Heart right ventricle (tissue), 16 donors: Measurements from ENCODE around the gene TSPOAP1. TPM values are rescaled to one million over a fixed set of nuclear protein-coding genes. Genes with fewer than 3 reads are reported as not detected.

Experiments used
- ATAC-seq, 8 donors: fragments of 200-7000 bp; cut with Tn5 transposase; one replicate each; pipeline ENCODE4 v1.9.1; 2020; ENCODE audit warnings: mild to moderate bottlenecking in 8 of 8, moderate library complexity in 8 of 8, moderate number of reproducible peaks in 1 of 8
- DNase-seq, 2 donors: peaks; one replicate each; pipeline ENCODE4 v3.0.0-alpha.2; 2020
- H3K27ac ChIP-seq, 10 donors: fragments of 200-600 bp; sonication (generic) in 2 of 10; one replicate each; pipeline versions ENCODE4 v1.5.0 to v1.8.0; 2020 to 2022; ENCODE audit warnings: mild to moderate bottlenecking in 3 of 10
- H3K27me3 ChIP-seq, 7 donors: fragments of 200-600 bp; one replicate each; pipeline ENCODE4 v1.8.0; 2021 to 2022; ENCODE audit warnings: mild to moderate bottlenecking in 2 of 7
- H3K36me3 ChIP-seq, 9 donors: fragments of 200-600 bp; sonication (generic) in 1 of 9; one replicate each; pipeline versions ENCODE4 v1.5.0 to v1.8.0; 2020 to 2022; ENCODE audit warnings: mild to moderate bottlenecking in 2 of 9
- H3K4me1 ChIP-seq, 9 donors: fragments of 200-600 bp; sonication (generic) in 1 of 9; one replicate each; pipeline versions ENCODE4 v1.5.0 to v1.8.0; 2020 to 2022; ENCODE audit warnings: mild to moderate bottlenecking in 4 of 9
- H3K4me3 ChIP-seq, 10 donors: fragments of 200-600 bp; sonication (generic) in 2 of 10; one replicate each; pipeline versions ENCODE4 v1.5.0 to v1.8.0; 2020 to 2022; ENCODE audit warnings: mild to moderate bottlenecking in 7 of 10, moderate library complexity in 2 of 10
- H3K9me3 ChIP-seq, 11 donors: fragments of 200-600 bp in 10 of 11; sonication (generic) in 2 of 11; one replicate each; pipeline versions ENCODE4 v1.5.0 to v1.8.0; 2013 to 2022; ENCODE audit warnings: mild to moderate bottlenecking in 2 of 11, control low read depth in 1 of 11, moderate library complexity in 1 of 11
- CTCF ChIP-seq, 9 donors: fragments of 200-600 bp; sonication (generic) in 2 of 9; IDR thresholded peaks; one replicate each; pipeline versions ENCODE4 v1.5.0 to v1.8.0; 2021 to 2022; ENCODE audit warnings: antibody characterized with exemption in 9 of 9, mild to moderate bottlenecking in 5 of 9, moderate library complexity in 1 of 9
- WGBS, 2 donors: extraction: QIAGEN DNeasy Blood & Tissue Kit; methylation state at CpG; one replicate each; pipeline ENCODE4 v1.1.7; 2013; ENCODE audit warnings: inconsistent platforms in 1 of 2; 5-methylcytosine and 5-hydroxymethylcytosine counted together
- intact Hi-C, 10 donors: fragments of 100-400 bp; cut with DNase I; formaldehyde crosslinking; loops; one replicate each; pipeline versions ENCODE4 v1.11.1 to v1.14.2; 2022
- polyA plus RNA-seq, 2 donors: library from polyadenylated mRNA; stranded (reverse); fragments of 200-250 nt; gene quantifications; one replicate each; pipeline ENCODE4 v1.2.3, GENCODE V29; 2013
- total RNA-seq, 10 donors: library from RNA; stranded (reverse); fragmentation: NEBNext Ultra II Directional in 3 of 10; extraction: Animal tissue kit (Norgen Biotek cat#: 25700) in 3 of 10; gene quantifications; one replicate each; pipeline versions ENCODE4 v1.2.1 to v1.2.4, GENCODE V29; 2021 to 2023
- donor health status: Arrhythmogenic right ventricular cardiomyopathy.
- donor health status: ischemic (EF 13 %, LVEDD 7.1; RV severe dilation, severe dysfunction).
- donor health status: healthy with polysubstance abuse.
- donor health status: DM: no; HTN: yes; CAD: no.
- donor health status: DM: no; HTN: no; CAD: no.
- donor health status: ischemic (EF 25% LVEDD 6.9; RV normal size, moderate dysfunction).
- donor health status: ischemic (EF 25% LVEDD 5.7; RV mildly dilated, moderate dysfunction).
- donor health status: healthy.
- donor health status: DM: yes; HTN: yes; CAD: no.
- donor health status: Ischemic cardiomyopathy.
- donor health status: ischemic (EF 35%, LVEDD 5.7; RV mildly dilated, moderate dysfunction).
- donor health status: nonischemic (EF 11% LVEDD 7.7; RV severe dilation, severe dysfunction).
- donor health status: DM: yes; HTN: yes; CAD: no.
- donor health status: PGD.
- donor health status: ischemic (EF 29% LVEDD 5.4; RV normal size, mild dysfunction).
- donor health status: nonischemic (EF 23%, LVEDD 6.1; RV moderate dilation, normal function).

Gene TSPOAP1
- total and polyA plus RNA-seq, 12 donors = 1.6 to 35.6 (median 12.4) TPM

GRCh38 chr17:58364270-58364942 lies 35.8 kb upstream of the TSPOAP1 start:
- DNase-seq (no peak), ATAC-seq (peak in 1 of 8 donors; percentile 11)
- intact Hi-C loops = no loop called here
- H3K4me3 ChIP-seq = no peak overlapping the region
- no peaks in the 10 kb centered on the region for H3K9me3 ChIP-seq
- no peak overlapping the region for H3K27ac ChIP-seq
- TF ChIP-seq CTCF (IDR thresholded peaks at IDR 0.05) = no peak
- 39 to 62% methylated on average over 7 of the region's 7 CpGs for whole genome bisulfite sequencing, 2 donors
- H3K4me1 ChIP-seq = peaks cover 0 to 4% (median 0%) of the 10 kb centered on the region in 9 donors
- H3K36me3 ChIP-seq = no peaks in the 10 kb centered on the region
- H3K27me3 ChIP-seq = peaks cover 0 to 9% (median 0%) of the 10 kb centered on the region in 7 donors

GRCh38 chr17:58363457-58364185 lies 35.0 kb upstream of the TSPOAP1 start:
- Histone ChIP-seq H3K4me3 (no peak overlapping the region), H3K36me3 (no peaks in the 10 kb centered on the region), H3K27ac (no peak overlapping the region), H3K9me3 (no peaks in the 10 kb centered on the region), H3K27me3 (peaks cover 0 to 9% (median 0%) of the 10 kb centered on the region in 7 donors), H3K4me1 (peaks cover 0 to 4% (median 0%) of the 10 kb centered on the region in 9 donors)
- peak in 1 of 8 donors; percentile 10 for ATAC-seq
- no peak for DNase-seq
- intact Hi-C loops = no loop called here
- no peak for TF ChIP-seq CTCF (IDR thresholded peaks at IDR 0.05)
- WGBS, 2 donors = 79 to 82% methylated on average over 8 of the region's 8 CpGs

GRCh38 chr17:58362368-58363014 lies 33.9 kb upstream of the TSPOAP1 start:
- Histone ChIP-seq H3K4me3 (no peak overlapping the region), H3K27me3 (peaks cover 0 to 9% (median 0%) of the 10 kb centered on the region in 7 donors), H3K36me3 (no peaks in the 10 kb centered on the region), H3K9me3 (no peaks in the 10 kb centered on the region), H3K4me1 (peaks cover 0 to 2% (median 0%) of the 10 kb centered on the region in 9 donors), H3K27ac (no peak overlapping the region)
- DNase-seq (no peak), ATAC-seq (no peak)
- WGBS, 2 donors = 91 to 92% methylated on average over 16 of the region's 16 CpGs
- intact Hi-C loops = no loop called here
- TF ChIP-seq CTCF (IDR thresholded peaks at IDR 0.05) = no peak

GRCh38 chr17:58360296-58361063 lies 31.9 kb upstream of the TSPOAP1 start:
- no peak for ATAC-seq

More at GRCh38 chr17:58360296-58361063, 31.9 kb upstream of the TSPOAP1 start:
- intact Hi-C loops = no loop called here
- 75 to 81% methylated on average over 5 of the region's 5 CpGs for whole genome bisulfite sequencing, 2 donors
- no peak for TF ChIP-seq CTCF (IDR thresholded peaks at IDR 0.05)
- H3K4me3 ChIP-seq = no peak overlapping the region
- H3K36me3 ChIP-seq = no peaks in the 10 kb centered on the region
- no peaks in the 10 kb centered on the region for H3K9me3 ChIP-seq
- no peaks in the 10 kb centered on the region for H3K4me1 ChIP-seq
- DNase-seq = no peak
- peaks cover 0 to 9% (median 0%) of the 10 kb centered on the region in 7 donors for H3K27me3 ChIP-seq
- H3K27ac ChIP-seq = no peak overlapping the region
